GM21390 (cell line): ENCODE results near the gene WTAP.
A peak's percentile ranks its signal among the peaks of the same experiment; 100 is the strongest.
"Not testable (repeated sequence)": the region's sequence is repeated elsewhere in the genome, so short reads cannot be mapped to it uniquely, and the experiment has no call there.

Experiments
- ATAC-seq: cut with Tn5 transposase; IDR thresholded peaks from one replicate; pipeline ENCODE4 v1.9.1; 2021; ENCODE audit not compliant: unreplicated experiment

WTAP gene

GRCh38 chr6:159693128-159693893 lies 34.0 kb upstream of the WTAP start, which contains the start of gene SOD2:
Gene SOD2, minus strand, starts transcription at chr6:159693241. Its CDS starts 74 bp downstream, at chr6:159693167.
- peak; percentile 78 for ATAC-seq

DNA sequence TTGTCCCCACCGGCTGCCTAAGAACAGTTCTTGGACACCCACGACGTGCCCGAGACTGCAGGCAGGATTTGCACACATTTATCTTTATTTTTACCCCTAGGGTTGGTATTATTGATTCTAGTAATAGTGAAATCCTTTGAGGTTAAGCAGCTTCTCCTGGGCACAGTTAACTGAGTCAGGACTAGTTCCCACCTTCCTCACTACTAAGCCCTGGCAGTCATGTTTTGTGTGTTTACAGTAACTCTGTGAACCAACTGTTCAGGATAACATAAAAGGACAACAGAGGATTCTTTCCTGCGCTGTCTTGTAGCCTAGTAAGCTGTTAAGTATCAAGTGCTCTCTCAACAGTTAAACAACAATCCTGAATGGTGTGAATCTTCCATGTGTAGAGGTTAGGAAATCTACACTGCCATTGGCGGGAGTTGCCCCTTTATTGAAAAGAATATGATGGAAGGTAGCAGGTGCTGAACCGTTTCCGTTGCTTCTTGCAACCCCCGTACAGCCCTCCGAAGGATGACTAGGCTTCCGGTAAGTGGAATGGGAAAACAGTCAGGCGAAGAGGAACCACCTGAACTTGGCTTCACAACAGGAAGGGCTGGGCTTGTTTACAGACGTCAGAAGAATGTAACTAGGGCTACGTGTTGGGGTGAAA lies 33.3 kb upstream of the WTAP start:
- peak; percentile 2 for ATAC-seq

GRCh38 chr6:159695984-159696383 lies 31.3 kb upstream of the WTAP start:
- ATAC-seq: no peak

DNA sequence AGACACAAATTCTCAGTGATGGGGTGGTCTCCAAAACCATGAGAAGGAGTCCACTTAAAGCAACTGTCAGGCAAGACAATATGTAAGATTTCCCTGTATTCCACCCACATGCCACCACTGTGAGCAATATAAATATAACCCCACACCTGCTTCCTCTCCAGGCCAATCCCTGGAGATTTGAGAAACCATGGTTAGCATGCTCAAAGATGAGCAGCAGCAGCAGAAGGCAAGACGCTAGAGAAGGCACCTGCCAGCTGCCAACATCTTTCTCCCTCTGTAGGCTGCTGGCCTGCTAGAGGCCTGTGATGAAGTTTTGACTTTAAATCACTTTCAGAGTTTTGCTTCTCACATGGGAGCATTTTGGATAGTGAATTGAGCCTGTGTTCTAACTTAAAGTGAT lies 26.3 kb upstream of the WTAP start:
- no peak for ATAC-seq

GRCh38 chr6:159701413-159701999 lies 25.8 kb upstream of the WTAP start:
- no peak for ATAC-seq

DNA sequence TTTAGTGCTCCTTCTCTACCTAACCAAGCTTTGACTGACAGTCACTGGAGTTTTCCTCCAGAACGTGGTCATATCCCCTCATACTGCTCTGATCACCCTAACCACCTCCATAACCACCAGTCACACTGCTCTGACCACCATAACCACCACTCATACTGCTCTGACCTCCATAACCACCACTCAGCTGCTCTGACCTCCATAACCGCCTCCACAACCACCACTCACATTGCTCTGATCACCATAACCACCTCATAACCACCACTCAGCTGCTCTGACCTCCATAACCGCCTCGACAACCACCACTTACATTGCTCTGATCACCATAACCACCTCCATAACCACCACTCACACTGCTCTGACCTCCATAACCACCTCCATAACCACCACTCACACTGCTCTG lies 16.7 kb upstream of the WTAP start:
- ATAC-seq: not testable (repeated sequence)

- not testable (repeated sequence) for ATAC-seq
These were observed 14.9 kb upstream of the WTAP start for GRCh38 chr6:159712389-159712788.

- ATAC-seq: no peak
These were observed 13.3 kb upstream of the WTAP start for GRCh38 chr6:159713984-159714383.

DNA sequence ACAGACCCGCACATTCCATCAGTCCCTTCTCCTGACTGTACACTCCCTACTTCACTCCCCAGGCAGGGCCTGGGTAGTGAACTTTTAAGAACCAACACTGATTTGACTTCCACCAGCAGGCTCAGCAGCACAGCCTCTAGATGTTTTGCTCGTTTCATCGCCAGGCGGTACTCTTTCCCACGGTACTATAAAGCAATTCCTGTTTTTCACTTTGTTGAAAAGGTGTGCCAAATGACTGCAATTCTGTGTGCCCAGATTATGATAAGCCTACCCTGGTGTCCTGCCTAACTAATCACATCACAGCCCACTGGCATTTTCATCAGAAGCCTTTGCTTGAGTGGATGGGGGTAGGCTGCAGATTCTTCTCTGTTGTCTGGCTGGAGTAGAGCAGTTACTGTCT lies 12.9 kb upstream of the WTAP start:
- no peak for ATAC-seq

DNA sequence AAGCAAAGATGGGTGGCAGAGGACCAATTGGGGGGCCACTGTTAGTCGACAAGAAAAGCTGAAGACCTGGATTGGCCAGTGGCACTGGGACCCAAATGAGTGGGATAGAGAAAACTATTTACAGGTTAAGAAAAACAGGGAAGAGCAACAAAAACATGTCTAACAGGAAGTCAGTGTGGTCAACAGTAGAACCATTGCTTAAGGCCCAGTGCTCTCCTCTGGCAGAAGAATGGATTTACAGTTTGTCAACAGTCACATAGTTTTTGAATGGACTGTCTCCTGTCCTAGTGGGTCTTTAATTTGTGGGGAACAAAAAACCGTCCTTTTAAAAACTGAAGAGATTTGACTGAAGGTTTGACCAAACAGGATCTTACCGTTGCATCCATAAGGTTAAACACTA lies 12.1 kb upstream of the WTAP start:
- no peak for ATAC-seq

DNA sequence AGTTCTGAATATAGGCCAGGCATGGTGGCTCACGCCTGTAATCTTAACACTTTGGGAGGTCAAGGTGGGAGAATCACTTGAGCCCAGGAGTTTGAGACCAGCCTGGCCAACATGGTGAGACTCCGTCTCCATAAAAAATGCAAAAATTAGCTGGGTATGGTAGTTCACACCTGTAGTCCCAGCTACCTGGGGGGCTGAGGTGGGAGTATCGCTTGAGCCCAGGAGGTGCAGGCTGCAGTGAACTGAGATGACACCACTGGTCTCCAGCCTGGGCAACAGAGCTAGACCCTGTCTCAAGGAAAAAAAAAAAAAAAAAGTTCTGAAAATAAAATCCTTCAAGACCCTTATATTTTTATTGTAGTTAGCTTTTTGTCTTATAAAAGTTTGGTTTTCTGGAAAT lies 11.7 kb upstream of the WTAP start:
- no peak for ATAC-seq

DNA sequence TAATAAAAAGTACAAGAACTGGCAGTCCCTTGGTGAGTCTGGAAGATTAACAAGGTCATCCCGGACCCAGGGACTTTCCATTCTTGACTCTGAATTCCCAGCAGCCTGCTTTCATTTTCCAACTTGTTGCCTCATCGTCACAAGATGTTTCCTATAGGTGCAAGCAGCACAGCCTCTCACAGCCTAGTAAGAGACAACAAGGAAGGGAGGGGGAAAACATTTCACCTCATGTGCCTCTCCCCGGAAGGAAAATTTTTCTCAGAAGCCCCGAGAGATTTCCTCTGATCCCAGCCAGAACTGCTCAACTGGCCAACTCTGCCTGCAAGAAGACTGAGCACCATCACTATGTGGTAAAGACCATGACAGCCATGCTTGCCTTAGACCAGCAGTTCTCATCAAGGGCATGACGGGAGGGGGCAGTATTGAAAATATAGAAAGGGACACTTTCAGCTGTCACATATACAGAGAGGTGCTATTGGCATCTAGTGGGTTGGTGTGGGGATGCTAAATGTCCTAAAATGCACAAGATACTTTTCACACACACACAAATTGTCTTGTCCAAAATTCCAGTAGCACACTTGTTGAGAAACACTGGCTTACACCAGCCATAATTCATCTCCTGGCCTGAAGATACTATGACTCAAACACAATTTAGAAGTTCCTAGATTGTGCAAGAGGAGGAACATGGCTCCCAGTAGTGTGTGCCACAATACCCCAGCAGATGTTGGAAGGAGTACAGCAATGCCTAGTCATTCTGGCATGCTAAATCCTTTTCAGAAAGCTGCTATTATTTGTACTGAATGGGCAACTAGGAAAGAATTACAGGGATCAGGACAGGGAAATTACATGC lies 10.8 kb upstream of the WTAP start:
- ATAC-seq: no peak

DNA sequence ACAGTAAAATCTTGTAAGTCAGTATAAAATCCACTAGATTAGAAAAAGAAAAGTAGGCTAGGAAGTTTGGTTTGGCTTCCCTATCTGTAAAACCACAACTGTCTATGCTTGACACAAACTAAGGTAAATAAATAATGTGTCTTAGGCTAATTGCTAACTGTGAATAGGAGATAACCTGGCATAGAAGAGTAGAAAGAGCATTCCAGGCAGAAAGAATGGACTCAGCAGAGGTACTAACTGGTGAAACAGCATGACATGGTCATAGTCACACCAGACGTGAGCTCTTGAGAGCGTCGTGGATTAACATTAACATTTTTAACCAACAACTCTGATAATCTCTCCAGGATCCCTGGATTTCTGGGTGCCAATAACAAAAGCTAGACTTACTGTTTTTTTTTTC lies 8.7 kb upstream of the WTAP start:
- no peak for ATAC-seq

DNA sequence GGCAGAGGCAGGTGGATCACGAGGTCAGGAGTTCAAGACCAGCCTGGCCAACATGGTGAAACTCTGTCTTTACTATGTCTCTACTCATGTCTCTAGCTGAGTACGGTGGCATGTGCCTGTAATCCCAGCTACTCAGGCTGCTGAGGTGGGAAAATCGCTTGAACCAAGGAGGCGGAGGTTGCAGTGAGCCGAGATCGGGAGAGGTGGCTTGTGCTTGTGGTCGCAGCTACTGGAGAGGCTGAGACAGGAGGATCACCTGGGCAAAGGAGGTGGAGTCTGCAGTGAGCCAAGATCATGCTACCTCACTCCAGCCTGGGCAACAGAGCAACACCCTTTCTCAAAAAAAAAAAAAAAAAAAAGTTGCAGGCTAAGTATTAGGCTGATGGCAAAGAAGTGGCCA lies 8.0 kb upstream of the WTAP start:
- no peak for ATAC-seq

DNA sequence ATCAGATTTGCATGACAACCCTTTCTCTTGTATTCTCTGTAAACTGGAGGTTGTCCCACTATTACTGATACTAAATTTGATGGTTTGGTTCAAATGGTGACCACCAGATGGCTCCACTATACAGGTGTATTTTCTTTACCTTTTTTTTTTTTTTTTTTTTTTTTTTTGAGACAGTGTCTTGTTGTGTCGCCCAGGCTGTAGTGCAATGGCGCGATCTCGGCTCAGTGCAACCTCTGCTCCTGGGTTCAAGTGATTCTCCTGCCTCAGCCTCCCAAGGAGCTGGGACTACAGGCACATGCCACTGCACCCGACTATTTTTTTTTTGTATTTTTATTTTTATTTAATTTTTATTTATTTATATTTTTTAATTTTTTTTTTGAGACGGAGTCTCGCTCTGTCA lies 6.6 kb upstream of the WTAP start:
- ATAC-seq: no peak

- not testable (repeated sequence) for ATAC-seq
These were observed 5.3 kb upstream of the WTAP start for GRCh38 chr6:159721981-159722380.

- ATAC-seq: no peak
These were observed 4.7 kb upstream of the WTAP start for GRCh38 chr6:159722655-159723054.

GRCh38 chr6:159723259-159723658 lies 4.0 kb upstream of the WTAP start:
- no peak for ATAC-seq

- no peak for ATAC-seq
These were observed 2.5 kb upstream of the WTAP start for GRCh38 chr6:159724778-159725177.

- ATAC-seq: not testable (repeated sequence)
These were observed 2.1 kb upstream of the WTAP start for GRCh38 chr6:159725208-159725607.

- ATAC-seq: peak; percentile 20
These were observed 920 bp upstream of the WTAP start for GRCh38 chr6:159726255-159726917.
